Spleen (tissue), 7 donors: Measurements from ENCODE around the gene CBLN3.

Source experiments
- POLR2A ChIP-seq, 3 donors: fragments of 450-650 bp; IDR thresholded peaks; one replicate each; pipeline ENCODE4 v1.5.1; 2017; ENCODE audit warnings: antibody characterized with exemption in 3 of 3, mild to moderate bottlenecking in 1 of 3
- POLR2AphosphoS5 ChIP-seq, 3 donors: sonication (generic); formaldehyde crosslinking; IDR thresholded peaks; one replicate each; pipeline ENCODE4 v1.5.1; 2017; ENCODE audit warnings: antibody characterized with exemption in 3 of 3
- TF ChIP-seq, protein P1 (sequence below), 11 experiments: fragments of 200-600 bp in 7 of 11; fragments of 450-650 bp in 4 of 11; sonication (generic) in 4 of 11; IDR thresholded peaks in 8 of 11; conservative IDR thresholded peaks in 3 of 11; 1 replicate in 7 of 11; 2 replicates in 4 of 11; pipeline versions ENCODE4 v1.4.0 to v1.8.0; 2016 to 2021; ENCODE audit warnings: antibody characterized with exemption in 11 of 11, inconsistent platforms in 4 of 11, mild to moderate bottlenecking in 1 of 11
- donor health status: DM: no; HTN: no; CAD: no; lungs with moderate emphysema.
- donor health status: DM: no; HTN: no; CAD: no.
- donor health status: DM: no; HTN: no; CAD: no.

GRCh38 chr14:24411443-24412389 lies 17.8 kb downstream of the CBLN3 start:
- peak in 1 of 3 donors; percentile 21 for TF ChIP-seq POLR2AphosphoS5 (IDR thresholded peaks at IDR 0.05)
- TF ChIP-seq, protein P1, sequence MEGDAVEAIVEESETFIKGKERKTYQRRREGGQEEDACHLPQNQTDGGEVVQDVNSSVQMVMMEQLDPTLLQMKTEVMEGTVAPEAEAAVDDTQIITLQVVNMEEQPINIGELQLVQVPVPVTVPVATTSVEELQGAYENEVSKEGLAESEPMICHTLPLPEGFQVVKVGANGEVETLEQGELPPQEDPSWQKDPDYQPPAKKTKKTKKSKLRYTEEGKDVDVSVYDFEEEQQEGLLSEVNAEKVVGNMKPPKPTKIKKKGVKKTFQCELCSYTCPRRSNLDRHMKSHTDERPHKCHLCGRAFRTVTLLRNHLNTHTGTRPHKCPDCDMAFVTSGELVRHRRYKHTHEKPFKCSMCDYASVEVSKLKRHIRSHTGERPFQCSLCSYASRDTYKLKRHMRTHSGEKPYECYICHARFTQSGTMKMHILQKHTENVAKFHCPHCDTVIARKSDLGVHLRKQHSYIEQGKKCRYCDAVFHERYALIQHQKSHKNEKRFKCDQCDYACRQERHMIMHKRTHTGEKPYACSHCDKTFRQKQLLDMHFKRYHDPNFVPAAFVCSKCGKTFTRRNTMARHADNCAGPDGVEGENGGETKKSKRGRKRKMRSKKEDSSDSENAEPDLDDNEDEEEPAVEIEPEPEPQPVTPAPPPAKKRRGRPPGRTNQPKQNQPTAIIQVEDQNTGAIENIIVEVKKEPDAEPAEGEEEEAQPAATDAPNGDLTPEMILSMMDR (IDR thresholded peaks at IDR 0.05 in 8 of 11, conservative IDR thresholded peaks at IDR 0.05 in 3 of 11), result peak; percentile 26 to 80 (median 66)
- TF ChIP-seq POLR2A (IDR thresholded peaks at IDR 0.05), result no peak
